HG02943 (cell line): ENCODE data around the gene RCL1.
A peak's percentile ranks its signal among the peaks of the same experiment; 100 is the strongest.

Experiments
- ATAC-seq: cut with Tn5 transposase; IDR thresholded peaks from one replicate; pipeline ENCODE4 v1.9.1; 2021; ENCODE audit warnings: mild to moderate bottlenecking, low read depth, moderate library complexity; ENCODE audit not compliant: unreplicated experiment

RCL1 gene

GRCh38 chr9:4805191-4805918 is 12.6 kb downstream of the RCL1 start:
- no peak for ATAC-seq

- no peak for ATAC-seq
These were observed 17.8 kb downstream of the RCL1 start for GRCh38 chr9:4810565-4810964.

- ATAC-seq = no peak
These were observed 19.1 kb downstream of the RCL1 start for GRCh38 chr9:4811824-4812223.

- ATAC-seq = no peak
These were observed 20.1 kb downstream of the RCL1 start for GRCh38 chr9:4812858-4813257.

GRCh38 chr9:4814913-4815312 is 22.2 kb downstream of the RCL1 start:
- peak; percentile 67 for ATAC-seq

GRCh38 chr9:4815381-4815956 is 22.7 kb downstream of the RCL1 start:
- ATAC-seq = peak; percentile 43

- no peak for ATAC-seq
These were observed 27.4 kb downstream of the RCL1 start for GRCh38 chr9:4820168-4820567.

- no peak for ATAC-seq
These were observed 28.4 kb downstream of the RCL1 start for GRCh38 chr9:4821133-4821532.

GRCh38 chr9:4822057-4822456 is 29.3 kb downstream of the RCL1 start:
- no peak for ATAC-seq

- no peak for ATAC-seq
These were observed 33.8 kb downstream of the RCL1 start for GRCh38 chr9:4826417-4827166.

GRCh38 chr9:4827224-4827623 is 34.5 kb downstream of the RCL1 start:
- ATAC-seq = no peak

- ATAC-seq = no peak
These were observed 36.0 kb downstream of the RCL1 start for GRCh38 chr9:4828761-4829160.

GRCh38 chr9:4829969-4830368 is 37.2 kb downstream of the RCL1 start:
- no peak for ATAC-seq

GRCh38 chr9:4830699-4831098 is 38.0 kb downstream of the RCL1 start:
- ATAC-seq = no peak

GRCh38 chr9:4831119-4831518 is 38.4 kb downstream of the RCL1 start:
- ATAC-seq = no peak

- no peak for ATAC-seq
These were observed 39.2 kb downstream of the RCL1 start for GRCh38 chr9:4831944-4832343.

- no peak for ATAC-seq
These were observed 40.2 kb downstream of the RCL1 start for GRCh38 chr9:4832786-4833579.

GRCh38 chr9:4833781-4834560 is 41.2 kb downstream of the RCL1 start:
- ATAC-seq = no peak

GRCh38 chr9:4836676-4837075 is 43.9 kb downstream of the RCL1 start:
- ATAC-seq = no peak
